A549 (cell line): ENCODE results near the gene LAMC3. TPM values are rescaled to one million over a fixed set of nuclear protein-coding genes. Genes with fewer than 3 reads are reported as not detected.
"Not testable (repeated sequence)": the region's sequence is repeated elsewhere in the genome, so short reads cannot be mapped to it uniquely, and the experiment has no call there.

Source experiments
- ATAC-seq, 2 experiments: fragments of 200-7000 bp in 1 of 2; fragments of >200 bp in 1 of 2; cut with Nextera tagmentation in 1 of 2; cut with Tn5 transposase in 1 of 2; 3 replicates each; pipeline versions ENCODE4 v1.8.0 to v1.9.1; 2018 to 2020; ENCODE audit warnings: mild to moderate bottlenecking in 1 of 2, moderate library complexity in 1 of 2
- CTCF ChIA-PET: fragments of 300-600 bp; sonication (Branson Sonifier 250); formaldehyde crosslinking; extraction: SDS; loops from one replicate; lab custom pipeline; 2021; ENCODE audit warnings: antibody characterized with exemption, inconsistent platforms; lab: Yijun Ruan, JAX
- POLR2A ChIA-PET: fragments of 350-600 bp; formaldehyde crosslinking; extraction: SDS; loops from one replicate; lab custom pipeline; 2021; ENCODE audit warnings: antibody characterized with exemption, inconsistent platforms; lab: Yijun Ruan, JAX
- DNase-seq, 2 experiments: peaks; one replicate each; pipeline versions ENCODE4 v3.0.0 to v3.0.0-alpha.2; 2011 to 2016; ENCODE audit warnings: low read depth in 1 of 2, low spot score in 1 of 2
- FAIRE-seq: peaks from 2 replicates; lab custom pipeline; 2011; peaks lifted over from hg19 to GRCh38; lab: Jason Lieb, UNC
- H3K27ac ChIP-seq, 2 experiments: fragments of >200 bp; sonication (Bioruptor Twin); formaldehyde crosslinking; 3 replicates each; pipeline ENCODE4 v1.5.1; 2016 to 2017
- H3K4me1 ChIP-seq: fragments of >200 bp; sonication (Bioruptor Twin); formaldehyde crosslinking; 3 replicates; pipeline ENCODE4 v1.6.1; 2016
- H3K4me2 ChIP-seq: fragments of >200 bp; sonication (Bioruptor Twin); formaldehyde crosslinking; 3 replicates; pipeline ENCODE4 v1.6.1; 2016
- H3K4me3 ChIP-seq: fragments of >200 bp; sonication (Bioruptor Twin); formaldehyde crosslinking; 3 replicates; pipeline ENCODE4 v1.5.1; 2016
- H3K9me3 ChIP-seq: fragments of >200 bp; sonication (Bioruptor Twin); formaldehyde crosslinking; 3 replicates; pipeline ENCODE4 v1.6.1; 2016
- CBX2 ChIP-seq: fragments of 200-600 bp; sonication (generic); IDR thresholded peaks from 2 replicates; pipeline ENCODE4 v1.6.1; 2016; ENCODE audit warnings: low read depth, mild to moderate bottlenecking, borderline replicate concordance
- CHD2 ChIP-seq: fragments of 150-350 bp; IDR thresholded peaks from 2 replicates; pipeline ENCODE4 v1.6.1; 2014; ENCODE audit warnings: low read length; ENCODE audit not compliant: partially characterized antibody
- CHD4 ChIP-seq: fragments of 200-600 bp; sonication (generic); IDR thresholded peaks from 2 replicates; pipeline ENCODE4 v1.6.1; 2016; ENCODE audit warnings: antibody characterized with exemption, mild to moderate bottlenecking, borderline replicate concordance
- EHF ChIP-seq: fragments of 250-450 bp; sonication (Bioruptor Pico); IDR thresholded peaks from 2 replicates; pipeline ENCODE4 v1.5.0; 2020; ENCODE audit warnings: mild to moderate bottlenecking
- HOXB13 ChIP-seq: fragments of 250-450 bp; sonication (Bioruptor Pico); IDR thresholded peaks from 2 replicates; pipeline ENCODE4 v1.5.0; 2020; ENCODE audit warnings: low read depth, mild to moderate bottlenecking, moderate library complexity
- MAFK ChIP-seq: fragments of 450-650 bp; IDR thresholded peaks from 2 replicates; pipeline ENCODE4 v1.6.1; 2014; ENCODE audit not compliant: partially characterized antibody
- MAX ChIP-seq: IDR thresholded peaks from 2 replicates; pipeline ENCODE4 v1.6.1; 2012
- MAZ ChIP-seq: fragments of 150-350 bp; IDR thresholded peaks from 2 replicates; pipeline ENCODE4 v1.6.1; 2014; ENCODE audit warnings: antibody characterized with exemption, low read depth, low read length, borderline replicate concordance
- NFE2L2 ChIP-seq: fragments of 150-350 bp; conservative IDR thresholded peaks from 2 replicates; pipeline ENCODE4 v1.6.1; 2014; ENCODE audit warnings: low read length
- PBX3 ChIP-seq: IDR thresholded peaks from 2 replicates; pipeline ENCODE4 v1.6.1; 2012
- POLR2AphosphoS2 ChIP-seq: conservative IDR thresholded peaks from 2 replicates; pipeline ENCODE4 v1.6.1; 2012; ENCODE audit warnings: low read length, improper control_type of control experiment, inconsistent platforms
- RCOR1 ChIP-seq: fragments of 150-350 bp; IDR thresholded peaks from 2 replicates; pipeline ENCODE4 v1.6.1; 2014; ENCODE audit warnings: antibody characterized with exemption, low read length, low read depth
- REST ChIP-seq: fragments of 200-600 bp; sonication (generic); IDR thresholded peaks from 2 replicates; pipeline ENCODE4 v1.6.1; 2016; ENCODE audit warnings: antibody characterized with exemption, mild to moderate bottlenecking, moderate library complexity
- RNF2 ChIP-seq: fragments of 200-600 bp; sonication (generic); IDR thresholded peaks from 2 replicates; pipeline ENCODE4 v1.6.1; 2016; ENCODE audit warnings: low read depth, mild to moderate bottlenecking, antibody characterized with exemption, moderate library complexity, borderline replicate concordance
- SMC3 ChIP-seq: fragments of >200 bp; sonication (Bioruptor Twin); formaldehyde crosslinking; IDR thresholded peaks from 3 replicates; pipeline ENCODE4 v1.6.1; 2018; ENCODE audit warnings: inconsistent platforms
- TFCP2L1 ChIP-seq: fragments of 250-450 bp; sonication (Bioruptor Pico); IDR thresholded peaks from 2 replicates; pipeline ENCODE4 v1.5.0; 2021; ENCODE audit warnings: mild to moderate bottlenecking
- USF2 ChIP-seq: fragments of 450-650 bp; IDR thresholded peaks from 2 replicates; pipeline ENCODE4 v1.6.1; 2014; ENCODE audit warnings: antibody characterized with exemption
- ZNF302 ChIP-seq: fragments of 250-450 bp; sonication (Bioruptor Pico); IDR thresholded peaks from 2 replicates; pipeline ENCODE4 v1.9.0; 2021; ENCODE audit warnings: inconsistent platforms, mild to moderate bottlenecking, moderate library complexity
- WGBS: methylation state at CpG from one replicate; pipeline ENCODE4 v1.1.6; 2017; ENCODE audit errors: missing lambda C conversion rate; 5-methylcytosine and 5-hydroxymethylcytosine counted together
- polyA plus RNA-seq, 4 experiments: library from polyadenylated mRNA; depleted of rRNA in 3 of 4; stranded (reverse); fragments of >200 nt; fragmentation: RNase III in 1 of 4; extraction: RNeasy Plus Mini Kit Qiagen cat#74134 plus additional on column Dnase treatment in 1 of 4; gene quantifications; 2 replicates in 3 of 4; 3 replicates in 1 of 4; pipeline ENCODE4 v1.2.3, GENCODE V29; 2011 to 2017

LAMC3 gene
- polyA plus RNA-seq, 2 of the 4 experiments (the other 2 are of a cell fraction) = 1.0 to 1.5 TPM

- no peak for TF ChIP-seq CHD4
These were observed 89.6 kb downstream of the LAMC3 start (continued) for GRCh38 chr9:131098391-131099101.

- 0 out of 3 replicates have a peak, but pooled peaks cover 7% of the 10 kb centered on the region for H3K4me1 ChIP-seq
- DNase-seq = no peak
- no peak for ATAC-seq
- TF ChIP-seq PBX3 (no peak), MAFK (no peak), HOXB13 (no peak), CHD2 (no peak), NFE2L2 (no peak), USF2 (no peak), SMC3 (no peak), MAX (no peak), TFCP2L1 (CRISPR knock-in tag) (no peak), REST (no peak), ZNF302 (CRISPR knock-in tag) (no peak), RNF2 (no peak), EHF (CRISPR knock-in tag) (no peak), POLR2AphosphoS2 (no peak), RCOR1 (no peak), CBX2 (no peak), MAZ (no peak)
- CTCF ChIA-PET = interaction anchor here (0.6 to 1.5 kb wide), 6 partner anchors 9 to 484 kb away, joined by 3 to 6 read pairs (median 4); no protein-coding TSS in a partner anchor
- H3K9me3 ChIP-seq = no peaks in the 10 kb centered on the region
- H3K4me3 ChIP-seq = no peak overlapping the region
- no peak for FAIRE-seq
- H3K27ac ChIP-seq = no peak overlapping the region
- WGBS = 77% methylated on average over 8 of the region's 8 CpGs
- no peak overlapping the region for H3K4me2 ChIP-seq
- POLR2A ChIA-PET = interaction anchor here (2.4 kb wide), 1 partner anchor 26 kb away, joined by 11 read pairs; the partner anchor contains the start of gene NUP214
These were observed 90.2 kb downstream of the LAMC3 start for GRCh38 chr9:131099102-131099606.

- POLR2A ChIA-PET = interaction anchor here (2.4 kb wide), 1 partner anchor 25 kb away, joined by 11 read pairs; the partner anchor contains the start of gene NUP214
- ATAC-seq, H3K4me3 ChIP-seq, H3K4me2 ChIP-seq, FAIRE-seq, H3K4me1 ChIP-seq, DNase-seq, H3K27ac ChIP-seq, H3K9me3 ChIP-seq: not testable (repeated sequence)
- CTCF ChIA-PET = interaction anchor here (0.6 to 1.6 kb wide), 7 partner anchors 9 to 485 kb away, joined by 3 to 6 read pairs (median 4); no protein-coding TSS in a partner anchor
- 76% methylated on average over 8 of the region's 8 CpGs for WGBS
These were observed 90.9 kb downstream of the LAMC3 start for GRCh38 chr9:131099845-131100244.
